Ramos (cell line): ENCODE data around the gene CCP110.

Source experiments
- in situ Hi-C: fragments of 300-500 bp; cut with MboI; formaldehyde crosslinking; loops from one replicate; pipeline ENCODE4 v1.14.3; 2022; ENCODE audit warnings: low sequenced_read_pairs; ENCODE audit not compliant: unreplicated experiment

The CCP110 gene, protein sequence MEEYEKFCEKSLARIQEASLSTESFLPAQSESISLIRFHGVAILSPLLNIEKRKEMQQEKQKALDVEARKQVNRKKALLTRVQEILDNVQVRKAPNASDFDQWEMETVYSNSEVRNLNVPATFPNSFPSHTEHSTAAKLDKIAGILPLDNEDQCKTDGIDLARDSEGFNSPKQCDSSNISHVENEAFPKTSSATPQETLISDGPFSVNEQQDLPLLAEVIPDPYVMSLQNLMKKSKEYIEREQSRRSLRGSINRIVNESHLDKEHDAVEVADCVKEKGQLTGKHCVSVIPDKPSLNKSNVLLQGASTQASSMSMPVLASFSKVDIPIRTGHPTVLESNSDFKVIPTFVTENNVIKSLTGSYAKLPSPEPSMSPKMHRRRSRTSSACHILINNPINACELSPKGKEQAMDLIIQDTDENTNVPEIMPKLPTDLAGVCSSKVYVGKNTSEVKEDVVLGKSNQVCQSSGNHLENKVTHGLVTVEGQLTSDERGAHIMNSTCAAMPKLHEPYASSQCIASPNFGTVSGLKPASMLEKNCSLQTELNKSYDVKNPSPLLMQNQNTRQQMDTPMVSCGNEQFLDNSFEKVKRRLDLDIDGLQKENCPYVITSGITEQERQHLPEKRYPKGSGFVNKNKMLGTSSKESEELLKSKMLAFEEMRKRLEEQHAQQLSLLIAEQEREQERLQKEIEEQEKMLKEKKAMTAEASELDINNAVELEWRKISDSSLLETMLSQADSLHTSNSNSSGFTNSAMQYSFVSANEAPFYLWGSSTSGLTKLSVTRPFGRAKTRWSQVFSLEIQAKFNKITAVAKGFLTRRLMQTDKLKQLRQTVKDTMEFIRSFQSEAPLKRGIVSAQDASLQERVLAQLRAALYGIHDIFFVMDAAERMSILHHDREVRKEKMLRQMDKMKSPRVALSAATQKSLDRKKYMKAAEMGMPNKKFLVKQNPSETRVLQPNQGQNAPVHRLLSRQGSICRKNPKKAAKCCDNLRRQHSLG

DNA sequence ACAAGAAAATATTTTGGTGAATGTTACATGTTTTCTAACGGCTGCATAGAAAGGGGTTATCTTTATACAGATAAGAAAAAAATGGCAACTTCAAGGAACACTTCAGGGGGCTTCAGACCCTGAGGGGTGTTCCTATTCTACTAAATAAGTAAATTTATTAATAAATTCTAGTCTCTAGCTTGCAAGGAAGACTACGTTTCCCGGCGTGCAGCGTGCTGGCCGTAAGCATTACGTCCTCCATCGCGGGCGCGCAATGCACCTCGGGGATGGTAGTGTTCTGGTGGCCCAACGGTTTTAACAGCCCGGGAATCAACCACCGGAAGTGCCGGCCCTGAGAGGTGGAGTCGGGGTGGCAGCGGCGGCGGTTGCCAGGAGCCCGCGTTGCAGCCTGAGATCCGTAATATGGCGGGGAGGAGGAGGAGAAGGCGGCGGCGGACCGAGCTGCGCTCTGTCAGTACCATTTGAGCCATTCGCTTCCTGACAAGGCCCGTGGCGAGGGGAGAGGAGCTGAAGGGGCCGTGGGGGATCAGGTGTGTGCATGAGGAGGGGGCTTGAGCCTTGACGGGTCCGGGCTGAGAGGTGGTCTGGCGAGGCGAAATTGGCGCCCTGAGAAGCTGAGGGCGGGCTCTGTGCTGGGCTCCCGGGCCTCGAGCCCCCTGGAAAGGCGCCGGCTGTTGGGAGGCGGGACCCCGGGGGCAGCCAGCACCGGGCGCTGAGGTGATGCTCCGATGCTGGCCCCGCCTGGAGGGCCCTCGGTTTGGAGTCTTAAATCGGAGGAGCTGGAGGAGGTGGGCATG, at the start of gene CCP110:
TSS of gene CCP110 (plus strand) at position 384 of the 797 bp plus-strand sequence. CDS start 3,940 bp downstream, outside the sequence.
- in situ Hi-C loops: loop anchor here (25.0 kb wide), 1 partner anchor 436 kb away; no protein-coding TSS in a partner anchor

DNA sequence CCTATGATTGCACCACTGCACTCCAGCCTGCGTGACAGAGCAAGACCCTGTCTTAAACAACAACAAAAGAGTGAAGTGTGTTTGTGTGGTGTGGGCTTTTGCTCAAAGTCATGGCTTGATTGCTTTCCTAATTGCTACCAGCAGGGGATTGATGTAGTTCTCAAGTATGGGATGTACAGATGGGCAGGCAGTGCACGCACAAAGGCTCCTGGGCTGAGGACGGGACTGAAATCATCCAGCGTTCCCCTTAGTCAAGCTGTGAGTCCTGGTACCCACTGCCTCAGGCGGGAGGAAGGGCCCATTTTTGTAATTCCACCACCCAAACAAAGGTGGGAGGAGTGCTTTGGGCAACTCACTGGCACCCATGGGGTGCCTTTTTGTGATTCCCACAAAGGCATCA, 49.1 kb upstream of the CCP110 start:
- in situ Hi-C loops: no loop called here

DNA sequence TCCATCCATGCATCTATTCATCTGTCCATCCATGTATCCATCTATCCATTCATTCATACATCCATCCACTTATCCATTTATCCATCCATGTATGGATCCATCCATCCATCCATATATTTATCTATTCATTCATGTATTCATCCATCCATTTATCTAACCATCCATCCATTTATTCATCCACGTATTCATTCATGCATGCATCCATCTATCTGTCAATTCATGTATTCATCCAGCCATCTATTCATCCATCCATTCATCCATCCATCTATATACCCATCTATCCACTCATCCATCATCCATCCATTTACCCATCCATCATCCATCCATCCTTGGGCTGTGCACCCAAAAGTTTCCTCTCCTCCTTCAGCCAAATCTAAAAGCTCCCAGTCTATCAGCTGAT, 45.2 kb upstream of the CCP110 start:
- in situ Hi-C loops: no loop called here

DNA sequence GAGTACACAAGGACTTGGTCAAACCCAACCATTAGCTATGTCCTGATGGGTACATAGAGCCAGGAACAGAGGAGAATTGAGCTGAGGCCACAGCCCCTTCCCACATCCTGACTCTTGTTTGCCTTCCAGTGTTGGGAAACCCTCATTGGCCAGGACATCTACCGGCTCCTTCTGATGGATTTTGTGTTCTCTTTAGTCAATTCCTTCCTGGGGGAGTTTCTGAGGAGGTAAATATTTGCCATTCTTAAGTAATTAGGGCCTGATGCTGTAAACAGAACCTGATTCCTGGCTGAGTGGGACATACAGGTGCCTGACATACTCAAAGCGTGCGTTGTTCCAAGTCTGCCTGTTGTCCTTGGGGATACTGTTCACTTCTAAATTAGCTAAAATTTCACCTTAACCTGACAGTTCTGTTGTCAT, 44.4 kb upstream of the CCP110 start:
- in situ Hi-C loops: no loop called here

DNA sequence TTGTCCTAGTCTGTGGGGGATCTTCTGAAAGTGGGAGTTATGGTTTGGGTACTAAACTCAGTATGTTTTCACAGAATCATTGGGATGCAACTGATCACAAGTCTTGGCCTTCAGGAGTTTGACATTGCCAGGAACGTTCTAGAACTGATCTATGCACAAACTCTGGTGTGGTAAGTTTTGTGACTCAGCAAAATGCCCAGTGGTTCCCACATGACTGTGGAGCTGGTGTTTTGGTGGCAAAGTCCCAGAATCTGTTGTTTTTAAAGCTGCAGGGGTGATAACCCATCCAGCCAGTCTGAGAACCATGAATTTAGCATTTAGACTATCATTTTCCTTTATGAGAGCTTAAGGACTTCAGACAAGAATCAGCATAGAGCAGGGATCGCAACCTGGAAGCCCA, 42.4 kb upstream of the CCP110 start:
- in situ Hi-C loops: no loop called here

DNA sequence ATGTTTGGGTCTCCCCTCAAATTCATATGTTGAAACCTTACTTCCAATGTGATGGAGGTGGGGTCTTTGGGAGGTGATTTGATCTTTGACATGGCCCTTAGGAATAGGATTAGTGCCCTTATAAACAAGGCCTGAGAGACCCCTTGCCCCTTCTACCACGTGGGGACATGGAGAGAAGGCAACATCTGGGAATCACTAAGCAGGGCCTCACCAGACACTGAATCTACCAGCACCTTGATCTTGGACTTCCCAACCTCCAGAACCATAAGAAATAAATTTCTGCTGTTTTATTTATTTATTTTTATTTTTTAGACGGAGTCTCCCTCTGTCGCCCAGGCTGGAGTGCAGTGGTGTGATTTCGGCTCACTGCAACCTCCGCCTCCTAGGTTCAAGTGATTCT, 42.0 kb upstream of the CCP110 start:
- in situ Hi-C loops: no loop called here

DNA sequence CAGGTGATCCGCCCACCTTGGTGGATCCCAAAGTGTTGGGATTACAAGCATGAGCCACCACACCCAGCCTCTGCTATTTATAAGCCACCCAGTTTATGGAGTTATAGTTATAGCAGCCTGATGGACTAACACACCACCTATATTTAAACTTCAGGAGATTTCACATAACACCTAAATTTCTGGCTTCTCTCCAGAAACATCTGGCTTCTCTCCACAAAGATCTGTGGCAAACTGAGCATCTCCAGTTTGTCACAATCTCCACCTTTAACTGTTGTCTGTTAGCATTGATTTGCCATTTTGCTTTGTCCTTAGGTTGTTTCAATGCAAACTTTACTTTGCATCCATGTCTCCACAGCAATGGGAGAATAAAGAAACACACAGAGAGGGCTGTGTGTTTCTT, 41.5 kb upstream of the CCP110 start:
- in situ Hi-C loops: no loop called here

DNA sequence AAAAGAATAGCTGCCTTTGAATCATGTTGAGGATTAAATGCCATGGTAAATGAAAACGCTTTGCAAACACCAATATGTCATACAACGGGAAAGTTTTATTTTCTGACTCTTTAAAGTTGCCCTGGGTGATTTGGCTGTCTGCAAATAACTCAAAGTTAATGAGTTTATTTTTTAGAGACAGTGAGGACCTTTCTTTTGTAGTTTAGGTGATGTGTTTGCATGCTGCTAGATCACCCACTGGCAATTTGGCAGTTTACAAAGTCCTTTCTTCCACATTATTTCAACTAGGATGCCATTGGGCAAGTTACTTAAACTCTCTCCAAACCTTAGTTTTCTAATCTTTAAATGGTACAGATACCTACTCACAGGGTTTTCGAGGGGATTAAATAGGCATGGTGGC, 39.6 kb upstream of the CCP110 start:
- in situ Hi-C loops: no loop called here

DNA sequence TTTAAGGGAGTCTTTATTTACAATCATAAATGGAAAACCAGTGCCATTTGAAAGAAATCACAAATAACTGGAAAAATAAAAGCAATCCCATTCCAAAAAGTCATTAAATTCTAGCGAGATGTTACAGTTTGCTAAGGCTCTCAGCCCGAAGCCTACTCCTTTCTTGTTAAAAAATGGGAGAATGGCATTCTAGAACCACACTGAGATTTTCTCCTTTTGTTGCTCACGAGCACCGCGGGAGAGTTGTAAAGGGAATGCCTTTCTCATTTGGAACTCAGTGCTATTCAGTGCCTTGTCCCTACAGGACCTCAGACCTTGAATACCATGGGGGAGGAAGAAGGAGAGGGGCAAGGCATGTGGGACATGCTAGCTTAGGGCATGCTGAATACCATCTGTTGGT, 38.1 kb upstream of the CCP110 start:
- in situ Hi-C loops: no loop called here

DNA sequence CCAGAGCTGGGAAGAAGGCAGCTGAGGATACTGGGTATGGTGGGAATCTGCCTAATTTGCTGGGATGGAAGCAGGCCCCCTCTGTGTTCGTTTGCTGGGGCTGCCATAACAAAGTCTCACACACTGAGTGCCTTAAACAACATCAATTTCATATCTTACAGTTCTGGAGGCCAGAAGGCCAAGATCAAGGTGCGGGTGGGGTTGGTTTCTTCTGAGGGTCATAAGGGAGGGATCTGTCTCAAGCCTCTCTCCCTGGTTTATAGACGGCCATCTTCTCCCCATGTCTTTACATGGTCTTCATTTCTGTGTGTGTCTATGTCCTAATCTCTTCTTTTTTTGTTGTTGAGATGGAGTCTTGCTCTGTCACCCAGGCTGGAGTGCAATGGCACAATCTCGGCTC, 37.7 kb upstream of the CCP110 start:
- in situ Hi-C loops: no loop called here

DNA sequence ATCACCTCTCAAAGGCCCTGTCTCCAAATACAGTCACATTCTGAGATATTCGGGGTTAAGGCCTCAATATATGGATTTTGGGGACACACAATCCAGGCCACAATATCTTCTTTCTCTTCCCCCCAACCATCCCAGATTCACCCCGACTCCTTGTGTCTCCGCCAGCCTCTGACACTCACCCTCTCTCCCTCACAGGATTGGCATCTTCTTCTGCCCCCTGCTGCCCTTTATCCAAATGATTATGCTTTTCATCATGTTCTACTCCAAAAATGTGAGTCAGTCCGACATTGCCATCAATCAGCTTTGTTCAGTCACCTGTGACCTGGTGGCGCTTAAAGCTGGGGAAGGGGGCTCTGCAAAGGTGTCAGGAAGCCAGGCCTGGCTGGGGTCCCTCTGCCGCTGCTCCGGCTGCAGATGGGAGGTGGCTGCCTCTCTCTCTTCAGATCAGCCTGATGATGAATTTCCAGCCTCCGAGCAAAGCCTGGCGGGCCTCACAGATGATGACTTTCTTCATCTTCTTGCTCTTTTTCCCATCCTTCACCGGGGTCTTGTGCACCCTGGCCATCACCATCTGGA, 36.9 kb upstream of the CCP110 start:
- in situ Hi-C loops: no loop called here

DNA sequence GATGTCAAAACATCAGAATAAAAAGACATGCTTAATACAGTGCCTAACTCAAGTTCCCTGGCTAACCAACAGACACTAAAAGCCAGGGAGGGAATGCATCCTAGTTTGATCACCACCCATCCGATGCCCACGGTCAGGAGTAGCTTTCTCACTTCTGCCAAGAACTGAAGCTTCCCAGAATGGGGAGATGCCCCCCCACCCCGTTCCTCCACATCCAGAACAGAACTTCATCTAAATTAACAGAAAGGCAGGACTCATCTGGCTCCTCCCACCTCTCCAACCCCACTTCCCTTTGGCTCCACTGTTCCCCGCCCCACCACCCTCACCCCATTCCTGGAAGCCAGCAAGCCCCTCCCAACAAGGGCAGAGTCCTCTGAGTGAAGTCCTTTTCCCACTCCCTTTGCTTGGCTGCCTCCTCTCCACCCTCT, 35.5 kb upstream of the CCP110 start:
- in situ Hi-C loops: no loop called here

DNA sequence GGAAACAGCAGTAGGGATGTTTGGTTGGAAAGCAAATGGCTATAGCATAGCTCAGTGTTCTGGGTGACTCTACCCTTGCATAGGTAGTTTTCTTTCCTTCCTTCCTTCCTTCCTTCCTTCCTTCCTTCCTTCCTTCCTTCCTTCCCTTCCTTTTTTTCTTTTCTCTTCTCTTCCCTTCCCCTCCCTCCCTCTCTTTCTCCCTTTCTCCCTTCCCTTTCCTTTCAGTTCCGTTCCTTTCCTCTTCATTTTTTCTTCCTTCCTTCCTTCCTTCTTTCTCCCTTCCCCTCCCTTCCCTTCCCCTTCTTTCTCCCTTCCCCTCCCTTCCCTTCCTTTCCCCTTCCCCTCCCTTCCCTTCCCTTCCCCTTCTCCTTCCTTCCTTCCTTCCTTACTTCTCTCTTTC, 33.1 kb upstream of the CCP110 start:
- in situ Hi-C loops: no loop called here

DNA sequence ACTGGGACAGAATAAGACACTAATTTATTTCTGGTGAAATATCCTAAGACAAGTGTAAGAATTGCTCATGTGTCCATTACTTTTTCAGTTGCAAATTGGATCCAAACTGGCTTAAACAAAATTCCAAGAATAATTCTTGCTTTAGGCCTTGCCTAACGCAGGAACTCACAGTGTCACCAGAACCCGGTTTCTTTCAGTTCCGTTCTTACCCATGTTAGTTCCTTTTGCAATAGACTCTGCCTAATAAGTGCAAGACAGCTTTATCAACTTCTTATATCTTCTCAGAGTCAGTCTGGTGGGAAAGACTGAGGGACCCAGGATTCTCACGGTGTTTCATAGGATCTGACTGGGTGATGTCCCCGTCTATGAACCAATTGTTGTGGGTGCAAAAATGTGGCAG, 26.6 kb upstream of the CCP110 start:
- in situ Hi-C loops: no loop called here

DNA sequence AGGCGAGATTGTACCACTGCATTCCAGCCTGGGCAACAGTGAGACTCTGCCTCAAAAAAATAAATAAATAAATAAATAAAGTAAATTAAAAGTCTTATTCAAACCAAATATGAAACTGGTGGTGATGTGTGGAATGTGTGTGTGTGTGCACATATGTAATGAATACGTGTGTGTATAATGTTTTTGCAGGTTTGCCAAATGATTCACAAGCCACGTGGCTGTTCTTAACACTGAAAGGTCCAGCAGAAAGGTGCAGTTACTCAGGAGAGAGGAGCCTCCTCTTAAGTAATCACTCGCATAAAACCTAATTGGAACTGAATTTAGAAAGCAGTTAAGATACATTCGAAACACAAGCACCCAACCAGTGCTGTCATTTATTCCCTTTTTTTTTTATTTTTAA, 24.7 kb upstream of the CCP110 start:
- in situ Hi-C loops: no loop called here

DNA sequence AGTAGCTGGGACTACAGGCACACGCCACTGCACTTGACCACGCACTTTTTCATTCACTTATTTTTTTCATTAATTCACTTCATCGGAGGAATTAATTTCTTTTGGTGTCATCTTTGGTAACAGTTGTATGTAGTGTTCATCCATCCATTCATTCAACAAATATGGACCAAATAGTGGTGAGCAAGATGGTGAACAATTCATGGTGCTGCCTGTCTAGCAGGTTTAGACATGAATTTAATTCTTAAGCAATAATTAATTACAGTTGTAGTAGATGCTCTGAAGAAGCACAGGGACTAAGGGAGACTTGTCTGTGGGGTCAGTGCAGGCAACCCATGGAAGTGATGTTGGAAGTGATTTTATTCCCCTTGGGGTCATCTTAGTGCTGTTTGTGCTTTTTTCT, 24.3 kb upstream of the CCP110 start:
- in situ Hi-C loops: no loop called here

DNA sequence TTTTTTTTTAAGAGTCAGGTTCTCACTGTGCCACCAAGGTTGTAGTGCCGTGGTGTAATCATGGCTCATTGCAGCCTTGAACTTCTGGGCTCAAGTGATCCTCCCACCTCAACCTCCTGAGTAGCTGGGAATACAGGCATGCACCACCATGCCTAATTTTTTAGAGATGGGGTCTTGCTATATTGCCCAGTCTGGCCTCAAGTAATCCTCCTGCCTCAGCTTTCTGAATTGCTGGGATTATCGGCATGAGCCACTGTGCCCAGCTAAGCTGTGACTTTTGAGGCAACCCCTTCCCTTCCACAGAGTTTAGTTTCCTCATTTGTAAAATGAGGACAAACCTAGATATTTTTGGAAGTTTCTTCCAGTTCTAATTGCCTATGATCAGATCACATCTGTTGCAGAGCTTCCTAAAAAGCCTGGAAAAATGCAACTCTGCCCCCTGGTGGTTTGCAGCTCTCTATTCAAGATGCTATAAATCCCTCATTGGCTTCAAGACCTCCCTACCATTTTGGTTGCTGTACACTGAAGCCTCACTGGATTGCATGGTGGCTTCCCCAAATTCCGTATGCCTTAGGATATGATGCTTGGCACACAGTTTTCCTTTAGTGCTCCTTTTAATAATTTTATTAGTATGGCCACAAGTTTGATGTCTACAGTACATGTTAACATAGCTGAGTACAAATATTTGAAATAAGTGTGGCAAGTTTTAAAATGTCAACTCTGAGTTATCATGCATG, 21.2 kb upstream of the CCP110 start:
- in situ Hi-C loops: loop anchor here (25.0 kb wide), 1 partner anchor 415 kb away; no protein-coding TSS in a partner anchor

DNA sequence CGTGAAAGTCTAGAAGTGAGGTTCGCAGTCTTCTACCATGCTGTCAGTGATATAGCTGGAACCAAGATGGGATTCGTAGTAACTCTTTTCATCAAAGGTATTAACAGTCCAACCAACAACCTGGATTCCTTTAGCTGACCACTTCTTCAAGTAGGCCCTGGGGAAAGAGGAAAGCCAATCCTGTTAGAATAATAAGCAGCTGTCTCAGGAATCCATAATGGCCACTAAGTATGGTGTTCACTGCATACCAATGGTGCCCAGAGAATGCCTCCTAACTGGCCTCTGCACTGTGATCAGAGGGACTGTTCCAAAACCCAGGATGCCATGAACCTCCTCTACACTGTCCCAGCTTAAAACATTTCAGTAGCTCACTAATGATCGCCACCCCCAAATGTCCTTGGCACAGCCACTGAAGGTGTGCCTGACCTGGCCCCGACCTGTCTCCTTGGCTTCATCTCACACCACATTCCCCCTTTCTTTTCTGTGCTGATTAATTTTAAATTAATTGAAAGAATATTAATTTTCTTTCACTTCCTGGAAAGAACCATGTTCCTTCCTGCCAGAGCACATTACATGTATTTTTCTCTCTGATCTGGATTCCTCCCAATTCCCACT, 20.2 kb upstream of the CCP110 start:
- in situ Hi-C loops: loop anchor here (25.0 kb wide), 1 partner anchor 416 kb away; no protein-coding TSS in a partner anchor
